SK-N-DZ (cell line): ENCODE data around the gene RTEL1.
A peak's percentile ranks its signal among the peaks of the same experiment; 100 is the strongest.
"Not testable (repeated sequence)": the region's sequence is repeated elsewhere in the genome, so short reads cannot be mapped to it uniquely, and the experiment has no call there.

Source experiments
- DNase-seq: peaks from one replicate; pipeline ENCODE4 v3.0.0-alpha.2; 2015; ENCODE audit warnings: low spot score

Gene RTEL1

GRCh38 chr20:63712191-63712590 lies 54.1 kb downstream of the RTEL1 start:
- DNase-seq = no peak

- no peak for DNase-seq
Observed at GRCh38 chr20:63714858-63715257, 56.7 kb downstream of the RTEL1 start.

GRCh38 chr20:63718996-63719395 lies 60.9 kb downstream of the RTEL1 start:
- no peak for DNase-seq

- DNase-seq = not testable (repeated sequence)
Observed at GRCh38 chr20:63722967-63723622, 65.0 kb downstream of the RTEL1 start.

GRCh38 chr20:63730189-63730733 lies 72.1 kb downstream of the RTEL1 start:
- not testable (repeated sequence) for DNase-seq

- no peak for DNase-seq
Observed at GRCh38 chr20:63731410-63731809, 73.3 kb downstream of the RTEL1 start.

GRCh38 chr20:63732118-63733095 lies 74.3 kb downstream of the RTEL1 start:
- DNase-seq = no peak

GRCh38 chr20:63733117-63733516 lies 75.0 kb downstream of the RTEL1 start:
- DNase-seq = no peak

- DNase-seq = no peak
Observed at GRCh38 chr20:63733579-63734081, 75.5 kb downstream of the RTEL1 start.

GRCh38 chr20:63734111-63734945 lies 76.2 kb downstream of the RTEL1 start:
- no peak for DNase-seq

- no peak for DNase-seq
Observed at GRCh38 chr20:63734946-63735858, 77.1 kb downstream of the RTEL1 start.

- peak; percentile 20 for DNase-seq
Observed at GRCh38 chr20:63735859-63736718, 78.0 kb downstream of the RTEL1 start, which contains the start of gene LIME1. TSS of gene LIME1 (plus strand) at chr20:63736664. CDS start at chr20:63737550, 886 bp downstream.

GRCh38 chr20:63736893-63737694 lies 79.0 kb downstream of the RTEL1 start:
- DNase-seq = peak; percentile 14

GRCh38 chr20:63737695-63737944 lies 79.5 kb downstream of the RTEL1 start:
- DNase-seq = peak; percentile 13

- DNase-seq = peak; percentile 23
Observed at GRCh38 chr20:63737945-63738686, 80.0 kb downstream of the RTEL1 start.

- DNase-seq = peak; percentile 69
Observed at GRCh38 chr20:63738687-63739129, 80.6 kb downstream of the RTEL1 start.
